NT2/D1 (cell line): ENCODE data around the gene KIAA1614.

ENCODE experiments used
- SUZ12 ChIP-seq: IDR thresholded peaks from 2 replicates; pipeline ENCODE4 v1.6.1; 2011; ENCODE audit not compliant: insufficient read length, insufficient read depth; ENCODE audit errors: extremely low read depth
- YY1 ChIP-seq: IDR thresholded peaks from 2 replicates; pipeline ENCODE4 v1.6.1; 2011; ENCODE audit not compliant: insufficient read length, insufficient read depth
- ZNF274 ChIP-seq: IDR thresholded peaks from 2 replicates; pipeline ENCODE4 v1.6.1; 2011; ENCODE audit warnings: mild to moderate bottlenecking, low read depth, low read length

GRCh38 chr1:180896161-180896560 lies 16.5 kb upstream of the KIAA1614 start:
- TF ChIP-seq ZNF274 (no peak), YY1 (no peak), SUZ12 (no peak)
